HFFc6 (cell line): ENCODE results near the gene ARL5C. TPM values are rescaled to one million over a fixed set of nuclear protein-coding genes. Genes with fewer than 3 reads are reported as not detected.

Experiments used
- DNase-seq: peaks from one replicate; pipeline ENCODE4 v3.0.0-alpha.2; 2018
- H3K27ac Mint-ChIP-seq: 2 replicates; pipeline ENCODE4 v1.8.0; 2020; ENCODE audit warnings: mild to moderate bottlenecking, mixed read lengths
- H3K27me3 Mint-ChIP-seq: 2 replicates; pipeline ENCODE4 v1.8.0; 2021; ENCODE audit warnings: mild to moderate bottlenecking, moderate library complexity, mixed read lengths; ENCODE audit not compliant: insufficient read depth
- H3K36me3 Mint-ChIP-seq: 2 replicates; pipeline ENCODE4 v1.8.0; 2021; ENCODE audit warnings: low read depth, mixed read lengths
- H3K4me1 Mint-ChIP-seq: 2 replicates; pipeline ENCODE4 v1.8.0; 2020; ENCODE audit warnings: low read depth, mixed read lengths
- H3K4me3 Mint-ChIP-seq: 2 replicates; pipeline ENCODE4 v1.8.0; 2020; ENCODE audit warnings: mild to moderate bottlenecking, moderate library complexity, mixed read lengths
- H3K9me3 Mint-ChIP-seq: 2 replicates; pipeline ENCODE4 v1.8.0; 2020; ENCODE audit warnings: mild to moderate bottlenecking, mixed read lengths
- total RNA-seq, 6 experiments: library from RNA; stranded (reverse); fragmentation: NEBNext Ultra II Directional; extraction: Animal tissue kit (Norgen Biotek cat#: 25700); gene quantifications; 2 replicates in 1 of 6; 3 replicates in 5 of 6; pipeline ENCODE4 v1.2.3, GENCODE V29; 2021
- TF ChIP-seq, protein P1 (sequence below): fragments of 200-600 bp; sonication (generic); IDR thresholded peaks from 2 replicates; pipeline ENCODE4 v1.5.0; 2021; ENCODE audit warnings: antibody characterized with exemption, mild to moderate bottlenecking

ARL5C gene
- total RNA-seq, 6 experiments from 2014 or later, result not detected

- peak; percentile 49 for DNase-seq
- H3K27me3 Mint-ChIP-seq, result peaks cover 4% of the 10 kb centered on the region; the same call in 1 of the 2 replicates
- H3K27ac Mint-ChIP-seq, result peak overlapping the region; percentile 68
- TF ChIP-seq, protein P1, sequence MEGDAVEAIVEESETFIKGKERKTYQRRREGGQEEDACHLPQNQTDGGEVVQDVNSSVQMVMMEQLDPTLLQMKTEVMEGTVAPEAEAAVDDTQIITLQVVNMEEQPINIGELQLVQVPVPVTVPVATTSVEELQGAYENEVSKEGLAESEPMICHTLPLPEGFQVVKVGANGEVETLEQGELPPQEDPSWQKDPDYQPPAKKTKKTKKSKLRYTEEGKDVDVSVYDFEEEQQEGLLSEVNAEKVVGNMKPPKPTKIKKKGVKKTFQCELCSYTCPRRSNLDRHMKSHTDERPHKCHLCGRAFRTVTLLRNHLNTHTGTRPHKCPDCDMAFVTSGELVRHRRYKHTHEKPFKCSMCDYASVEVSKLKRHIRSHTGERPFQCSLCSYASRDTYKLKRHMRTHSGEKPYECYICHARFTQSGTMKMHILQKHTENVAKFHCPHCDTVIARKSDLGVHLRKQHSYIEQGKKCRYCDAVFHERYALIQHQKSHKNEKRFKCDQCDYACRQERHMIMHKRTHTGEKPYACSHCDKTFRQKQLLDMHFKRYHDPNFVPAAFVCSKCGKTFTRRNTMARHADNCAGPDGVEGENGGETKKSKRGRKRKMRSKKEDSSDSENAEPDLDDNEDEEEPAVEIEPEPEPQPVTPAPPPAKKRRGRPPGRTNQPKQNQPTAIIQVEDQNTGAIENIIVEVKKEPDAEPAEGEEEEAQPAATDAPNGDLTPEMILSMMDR, result no peak
- no peaks in the 10 kb centered on the region for H3K36me3 Mint-ChIP-seq
- no peaks in the 10 kb centered on the region for H3K9me3 Mint-ChIP-seq
- peaks cover 29% of the 10 kb centered on the region for H3K4me1 Mint-ChIP-seq
- peak overlapping the region; percentile 75 for H3K4me3 Mint-ChIP-seq
Observed at GRCh38 chr17:39209317-39210092, 43.5 kb upstream of the ARL5C start.

DNA sequence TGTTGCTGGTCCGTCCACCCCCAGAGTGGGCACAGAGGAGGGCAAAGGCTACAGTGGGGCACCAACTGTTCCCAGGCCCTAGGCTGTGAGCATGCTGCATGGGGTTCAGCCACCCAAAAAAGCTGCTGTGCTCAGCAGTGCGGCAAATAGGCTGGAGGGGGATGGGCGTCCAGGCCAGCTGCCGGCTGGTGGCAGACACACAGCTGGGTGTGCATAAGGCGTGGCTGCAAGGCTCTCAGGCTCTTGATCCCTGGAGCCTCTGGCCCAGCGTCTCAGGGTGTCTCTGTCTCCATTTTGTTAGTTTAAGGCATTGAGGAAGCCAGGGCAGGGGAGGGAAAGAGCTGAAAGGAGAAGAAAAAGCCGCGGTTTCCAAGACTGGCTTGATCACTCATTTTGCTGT is 42.9 kb upstream of the ARL5C start:
- TF ChIP-seq, protein P1, result no peak
- Mint-ChIP-seq H3K27ac (no peak overlapping the region), H3K9me3 (no peaks in the 10 kb centered on the region), H3K36me3 (peaks cover 6% of the 10 kb centered on the region; the same call in 1 of the 2 replicates), H3K4me1 (peaks cover 29% of the 10 kb centered on the region), H3K4me3 (peak overlapping the region; percentile 75; the same call in 1 of the 2 replicates), H3K27me3 (peaks cover 4% of the 10 kb centered on the region; the same call in 1 of the 2 replicates)
- DNase-seq, result no peak

- Mint-ChIP-seq H3K4me1 (peaks cover 29% of the 10 kb centered on the region), H3K4me3 (no peak overlapping the region), H3K27ac (no peak overlapping the region), H3K27me3 (peaks cover 5% of the 10 kb centered on the region; the same call in 1 of the 2 replicates), H3K9me3 (no peaks in the 10 kb centered on the region), H3K36me3 (peaks cover 8% of the 10 kb centered on the region; the same call in 1 of the 2 replicates)
- TF ChIP-seq, protein P1, result no peak
- no peak for DNase-seq
Observed at GRCh38 chr17:39208136-39208535, 42.2 kb upstream of the ARL5C start.

DNA sequence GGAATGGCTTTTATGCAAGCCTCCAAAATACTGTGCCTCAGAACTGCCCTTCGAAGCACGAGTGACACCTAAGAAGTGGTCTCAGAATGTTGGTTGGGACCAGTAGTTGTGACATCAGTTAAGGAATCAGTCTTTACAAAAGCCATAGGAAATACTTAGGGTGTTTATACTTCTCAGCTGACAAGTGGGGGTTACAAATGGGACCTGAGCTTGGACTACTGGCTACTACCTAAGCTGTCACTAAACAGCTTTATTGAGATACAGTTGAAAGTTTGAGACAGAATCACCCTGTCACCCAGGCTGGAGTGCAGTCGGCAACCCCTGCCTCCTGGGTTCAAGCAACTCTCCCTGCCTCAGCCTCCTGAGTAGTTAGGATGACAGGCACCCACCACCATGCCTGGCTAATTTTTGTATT is 39.2 kb upstream of the ARL5C start:
- TF ChIP-seq, protein P1, result no peak
- peaks cover 50% of the 10 kb centered on the region for H3K4me1 Mint-ChIP-seq
- no peak overlapping the region for H3K27ac Mint-ChIP-seq
- no peak for DNase-seq
- no peaks in the 10 kb centered on the region for H3K9me3 Mint-ChIP-seq
- no peak overlapping the region for H3K4me3 Mint-ChIP-seq
- peaks cover 37% of the 10 kb centered on the region for H3K36me3 Mint-ChIP-seq
- peaks cover 4% of the 10 kb centered on the region; the same call in 1 of the 2 replicates for H3K27me3 Mint-ChIP-seq

DNA sequence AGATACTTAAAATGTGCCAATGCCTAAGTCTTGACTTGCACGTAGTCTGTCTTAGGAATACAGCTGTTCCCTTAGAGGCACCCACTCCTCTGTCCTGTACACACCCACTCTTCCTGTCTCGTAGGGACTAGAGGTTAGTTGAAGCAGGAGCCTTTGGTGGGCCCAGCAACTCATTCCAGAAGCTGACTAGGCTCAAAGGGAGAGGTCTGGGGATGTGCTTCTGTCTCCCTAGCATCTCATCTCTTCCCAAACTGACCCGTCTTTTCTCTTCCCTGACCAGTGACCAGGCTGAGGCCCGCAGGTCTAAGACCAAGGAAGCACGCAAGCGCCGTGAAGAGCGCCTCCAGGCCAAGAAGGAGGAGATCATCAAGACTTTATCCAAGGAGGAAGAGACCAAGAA is 38.3 kb upstream of the ARL5C start:
- TF ChIP-seq, protein P1, result no peak
- DNase-seq, result no peak
- no peak overlapping the region for H3K4me3 Mint-ChIP-seq
- H3K9me3 Mint-ChIP-seq, result no peaks in the 10 kb centered on the region
- H3K4me1 Mint-ChIP-seq, result peaks cover 53% of the 10 kb centered on the region
- H3K27ac Mint-ChIP-seq, result no peak overlapping the region; the same call in 1 of the 2 replicates
- H3K36me3 Mint-ChIP-seq, result peaks cover 39% of the 10 kb centered on the region
- H3K27me3 Mint-ChIP-seq, result peaks cover 4% of the 10 kb centered on the region; the same call in 1 of the 2 replicates
